SU-DHL-6 (cell line): Measurements from ENCODE around the gene POLR2F.

Experiments used
- H2AFZ ChIP-seq: fragments of 200-600 bp; sonication (generic); 2 replicates; pipeline ENCODE4 v1.6.1; 2014; ENCODE audit warnings: low read depth, mild to moderate bottlenecking, moderate library complexity, mixed read lengths, antibody characterized with exemption, low read length; ENCODE audit not compliant: severe bottlenecking
- H3F3A ChIP-seq: fragments of 200-600 bp; shearing (Covaris generic); 2 replicates; pipeline ENCODE4 v1.6.0; 2016; ENCODE audit warnings: antibody characterized with exemption, mild to moderate bottlenecking; ENCODE audit not compliant: insufficient read depth
- H3K27ac ChIP-seq: fragments of 200-600 bp; sonication (generic); 2 replicates; pipeline ENCODE4 v1.5.1; 2016; ENCODE audit warnings: low read depth, mild to moderate bottlenecking, low read length, moderate library complexity, mixed read lengths
- H3K27me3 ChIP-seq: fragments of 200-600 bp; sonication (generic), shearing (Covaris generic); 2 replicates; pipeline ENCODE4 v1.6.0; 2014; ENCODE audit warnings: mild to moderate bottlenecking, low read length
- H3K36me3 ChIP-seq: fragments of 200-600 bp; sonication (generic); 2 replicates; pipeline ENCODE4 v1.6.1; 2014; ENCODE audit warnings: mild to moderate bottlenecking, low read length, mixed read lengths
- H3K4me2 ChIP-seq: fragments of 300-600, 200-600 bp; shearing (Covaris generic), sonication (generic); 2 replicates; pipeline ENCODE4 v1.6.0; 2014; ENCODE audit warnings: low read length, low read depth, mild to moderate bottlenecking; ENCODE audit not compliant: poor library complexity, severe bottlenecking
- H3K4me3 ChIP-seq: fragments of 200-600 bp; sonication (generic); 2 replicates; pipeline ENCODE4 v1.5.1; 2014; ENCODE audit warnings: antibody characterized with exemption, low read length, mild to moderate bottlenecking, mixed read lengths; ENCODE audit not compliant: insufficient read depth, poor library complexity, severe bottlenecking
- H3K79me2 ChIP-seq: fragments of 200-600 bp; sonication (generic); 2 replicates; pipeline ENCODE4 v1.6.1; 2014; ENCODE audit warnings: mild to moderate bottlenecking, low read length, moderate library complexity; ENCODE audit not compliant: insufficient read depth
- H3K9ac ChIP-seq: fragments of 200-600 bp; sonication (generic); 2 replicates; pipeline ENCODE4 v1.7.0; 2014; ENCODE audit warnings: mild to moderate bottlenecking, low read length
- H3K9me2 ChIP-seq: fragments of 200-600 bp; sonication (generic); replicated peaks from 2 replicates; pipeline ENCODE4 v1.6.1; 2014; ENCODE audit warnings: low read length; ENCODE audit not compliant: insufficient read depth
- H3K9me3 ChIP-seq: fragments of 200-600 bp; sonication (generic); 2 replicates; pipeline ENCODE4 v1.6.1; 2014; ENCODE audit warnings: low read length, mixed read lengths; ENCODE audit not compliant: insufficient read depth
- H4K20me1 ChIP-seq: fragments of 200-600 bp; sonication (generic); 2 replicates; pipeline ENCODE4 v1.6.1; 2014; ENCODE audit warnings: low read depth, mild to moderate bottlenecking, antibody characterized with exemption, low read length, moderate library complexity, mixed read lengths
- EZH2phosphoT487 ChIP-seq: fragments of 200-600 bp; sonication (generic), shearing (Covaris generic); conservative IDR thresholded peaks from 2 replicates; pipeline ENCODE4 v1.6.1; 2018; ENCODE audit warnings: mild to moderate bottlenecking, antibody characterized with exemption, low read length, moderate library complexity, mixed read lengths
- TF ChIP-seq, protein P1 (sequence below): fragments of 200-600 bp; sonication (generic); IDR thresholded peaks from one replicate; pipeline ENCODE4 v1.5.1; 2017; ENCODE audit warnings: antibody characterized with exemption, mild to moderate bottlenecking, low read length, moderate library complexity; ENCODE audit not compliant: insufficient read depth, poor library complexity, severe bottlenecking

The POLR2F gene

DNA sequence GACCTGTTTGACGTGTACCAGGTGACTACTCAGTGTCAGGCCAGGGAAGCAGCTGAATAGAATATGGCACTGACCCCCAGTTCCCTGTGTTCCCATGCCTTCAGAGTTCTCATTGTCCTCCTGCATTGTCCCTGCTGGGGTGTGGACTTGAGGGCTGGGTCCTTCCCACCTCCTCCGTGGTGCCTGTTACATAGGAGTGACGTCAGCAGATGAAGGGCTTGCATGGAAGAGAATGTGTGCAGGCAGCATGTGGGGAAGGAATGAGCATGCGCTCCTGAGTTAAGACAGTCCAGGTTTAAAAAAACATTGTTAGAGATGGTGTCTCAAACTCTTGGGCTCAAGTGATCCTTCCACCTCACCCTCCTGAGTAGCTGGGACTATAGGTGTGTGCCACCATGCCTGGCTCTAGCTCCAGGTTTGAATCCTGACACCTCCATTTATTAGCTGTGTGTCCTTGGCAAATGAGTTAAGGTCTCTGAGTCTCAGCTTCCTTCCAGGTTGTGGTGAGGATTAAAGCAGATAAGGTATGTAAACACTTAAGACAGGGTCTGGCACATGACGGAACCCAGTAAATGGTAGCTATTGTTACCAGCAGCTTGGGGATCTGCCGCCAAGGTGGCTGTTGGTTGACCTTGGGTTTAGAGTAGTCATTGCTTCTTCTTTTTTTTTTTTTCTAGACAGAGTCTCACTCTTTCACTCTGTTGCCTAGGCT, 38.4 kb downstream of the POLR2F start:
- Histone ChIP-seq H3K79me2 (no peaks in the 10 kb centered on the region), H2AFZ (no peak overlapping the region), H3K36me3 (no peaks in the 10 kb centered on the region), H3K9ac (no peak overlapping the region), H3K9me2 (no peaks in the 10 kb centered on the region), H3K4me2 (no peak overlapping the region), H3K9me3 (no peaks in the 10 kb centered on the region), H3K27me3 (no peaks in the 10 kb centered on the region), H3K4me3 (no peak overlapping the region), H3K27ac (no peak overlapping the region), H4K20me1 (no peaks in the 10 kb centered on the region), H3F3A (no peaks in the 10 kb centered on the region)
- TF ChIP-seq, protein P1, sequence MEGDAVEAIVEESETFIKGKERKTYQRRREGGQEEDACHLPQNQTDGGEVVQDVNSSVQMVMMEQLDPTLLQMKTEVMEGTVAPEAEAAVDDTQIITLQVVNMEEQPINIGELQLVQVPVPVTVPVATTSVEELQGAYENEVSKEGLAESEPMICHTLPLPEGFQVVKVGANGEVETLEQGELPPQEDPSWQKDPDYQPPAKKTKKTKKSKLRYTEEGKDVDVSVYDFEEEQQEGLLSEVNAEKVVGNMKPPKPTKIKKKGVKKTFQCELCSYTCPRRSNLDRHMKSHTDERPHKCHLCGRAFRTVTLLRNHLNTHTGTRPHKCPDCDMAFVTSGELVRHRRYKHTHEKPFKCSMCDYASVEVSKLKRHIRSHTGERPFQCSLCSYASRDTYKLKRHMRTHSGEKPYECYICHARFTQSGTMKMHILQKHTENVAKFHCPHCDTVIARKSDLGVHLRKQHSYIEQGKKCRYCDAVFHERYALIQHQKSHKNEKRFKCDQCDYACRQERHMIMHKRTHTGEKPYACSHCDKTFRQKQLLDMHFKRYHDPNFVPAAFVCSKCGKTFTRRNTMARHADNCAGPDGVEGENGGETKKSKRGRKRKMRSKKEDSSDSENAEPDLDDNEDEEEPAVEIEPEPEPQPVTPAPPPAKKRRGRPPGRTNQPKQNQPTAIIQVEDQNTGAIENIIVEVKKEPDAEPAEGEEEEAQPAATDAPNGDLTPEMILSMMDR, result no peak
- TF ChIP-seq EZH2phosphoT487, result no peak

DNA sequence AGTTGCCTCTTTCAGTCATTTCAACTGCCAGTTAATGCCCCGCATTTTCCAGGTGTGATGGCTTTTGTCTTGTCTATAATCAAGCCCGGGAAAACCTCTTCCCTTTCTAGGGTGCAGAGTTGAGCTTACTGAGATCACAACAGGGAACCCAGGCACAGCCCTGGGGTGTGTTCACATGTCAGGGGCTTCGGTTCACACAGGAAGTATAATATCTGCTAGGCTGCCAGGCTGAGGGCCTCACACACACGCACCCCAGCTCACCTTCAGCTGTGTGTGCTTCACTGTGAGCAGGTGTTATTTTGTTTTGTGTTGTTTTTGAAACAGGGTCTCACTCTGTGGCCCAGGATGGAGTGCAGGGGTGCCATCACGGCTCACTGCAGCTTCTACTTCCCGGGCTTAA, 40.5 kb downstream of the POLR2F start:
- TF ChIP-seq EZH2phosphoT487, result no peak
- TF ChIP-seq, protein P1, result no peak
- H3K9me3 ChIP-seq, result no peaks in the 10 kb centered on the region
- no peak overlapping the region for H3K9ac ChIP-seq
- H3K4me3 ChIP-seq, result no peak overlapping the region
- no peak overlapping the region for H3K4me2 ChIP-seq
- no peak overlapping the region for H2AFZ ChIP-seq
- H3F3A ChIP-seq, result no peaks in the 10 kb centered on the region
- H3K36me3 ChIP-seq, result no peaks in the 10 kb centered on the region
- no peaks in the 10 kb centered on the region for H3K9me2 ChIP-seq
- no peak overlapping the region for H3K27ac ChIP-seq
- H4K20me1 ChIP-seq, result no peaks in the 10 kb centered on the region
- H3K27me3 ChIP-seq, result no peaks in the 10 kb centered on the region
- H3K79me2 ChIP-seq, result no peaks in the 10 kb centered on the region

- Histone ChIP-seq H3K9ac (no peak overlapping the region), H3K27me3 (no peaks in the 10 kb centered on the region), H3K4me3 (no peak overlapping the region), H3F3A (no peaks in the 10 kb centered on the region), H3K9me2 (no peaks in the 10 kb centered on the region), H3K27ac (no peak overlapping the region), H3K36me3 (no peaks in the 10 kb centered on the region), H3K4me2 (no peak overlapping the region), H3K9me3 (no peaks in the 10 kb centered on the region), H2AFZ (no peak overlapping the region), H3K79me2 (no peaks in the 10 kb centered on the region), H4K20me1 (no peaks in the 10 kb centered on the region)
- TF ChIP-seq, protein P1, result no peak
- no peak for TF ChIP-seq EZH2phosphoT487
Observed at GRCh38 chr22:37994982-37995381, 41.5 kb downstream of the POLR2F start.
